Kidney glomerular epithelial cell (primary cell): ENCODE measurements around the gene MMP23B.

Source experiments
- DNase-seq: peaks from one replicate; lab custom pipeline; 2025; lab: John Stamatoyannopoulos, UW

The MMP23B gene

DNA sequence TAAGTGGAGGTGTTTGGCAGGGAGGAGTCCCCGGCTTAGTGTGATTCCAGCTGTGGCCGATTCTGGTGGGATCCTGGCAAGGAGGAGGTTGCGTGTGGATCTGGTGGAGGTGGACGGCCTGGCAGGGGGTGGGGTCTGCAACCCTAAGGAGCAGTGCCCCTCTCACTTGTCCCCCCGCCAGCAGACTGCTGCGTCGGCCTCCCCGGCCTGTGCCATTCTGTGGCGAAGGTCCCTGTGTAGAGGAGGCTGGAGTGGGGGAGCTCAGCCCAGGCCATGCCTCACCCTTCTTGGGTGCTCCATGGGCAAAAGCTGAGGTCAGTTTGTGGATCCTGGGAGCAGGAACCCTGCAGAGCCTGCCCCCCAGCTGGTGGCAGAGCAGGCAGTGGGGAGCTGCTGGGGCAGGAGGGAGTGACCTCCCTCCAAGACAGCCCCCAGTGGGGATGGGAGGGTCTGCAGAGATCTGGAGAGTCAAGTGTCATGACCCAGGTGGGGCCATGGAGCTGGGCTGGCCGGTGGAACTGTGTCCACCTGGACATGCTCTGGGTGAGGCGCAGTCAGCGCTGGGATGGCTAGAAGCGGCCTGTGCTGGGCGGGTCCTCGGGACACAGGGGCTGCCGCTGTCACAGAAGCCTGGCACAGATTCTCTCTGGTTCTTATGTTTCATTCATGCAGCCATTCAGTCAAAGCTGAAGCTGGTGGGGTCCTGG, 11.4 kb upstream of the MMP23B start:
- DNase-seq: no peak

DNA sequence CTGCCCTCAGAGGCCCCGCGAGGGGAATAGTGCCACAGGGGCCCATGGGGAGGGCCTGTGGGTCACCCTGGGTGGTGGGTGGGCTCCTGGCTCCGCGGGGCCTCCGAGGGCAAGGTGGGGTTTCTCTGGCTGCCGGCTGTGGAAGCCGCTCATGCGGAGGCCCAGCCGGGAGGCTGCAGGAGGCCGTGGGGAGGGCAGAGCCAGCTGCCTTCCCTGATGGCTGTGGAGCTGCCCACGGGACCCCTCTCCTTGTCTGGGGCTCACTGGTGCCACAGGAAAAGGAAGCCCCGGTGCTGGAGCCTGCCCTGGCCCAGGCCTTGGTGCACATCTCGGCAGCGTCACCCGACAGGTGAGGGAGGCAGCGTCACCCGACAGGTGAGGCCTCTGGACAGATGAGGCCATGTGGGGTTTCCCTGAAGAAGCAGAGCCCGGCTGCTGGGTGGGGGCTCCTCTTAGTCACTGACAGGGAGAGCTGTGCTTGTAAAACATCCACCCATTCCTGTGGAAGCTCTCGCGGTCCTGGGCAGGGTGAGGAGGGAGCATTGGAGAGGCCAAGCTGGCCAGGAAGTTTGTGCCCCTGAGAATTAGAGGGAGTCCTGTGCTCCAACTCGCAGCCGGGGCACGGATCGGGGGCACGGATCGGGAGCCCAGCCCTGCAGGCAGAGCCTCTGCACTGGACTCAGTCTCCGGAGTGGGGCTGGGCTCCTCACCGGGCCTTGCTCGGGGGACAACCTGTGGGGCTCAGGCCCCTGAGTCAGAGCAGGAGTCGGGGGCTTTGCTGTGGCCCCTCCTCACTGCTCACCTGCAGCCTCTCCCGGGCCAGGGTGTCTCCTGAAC, 10.6 kb upstream of the MMP23B start:
- no peak for DNase-seq

DNA sequence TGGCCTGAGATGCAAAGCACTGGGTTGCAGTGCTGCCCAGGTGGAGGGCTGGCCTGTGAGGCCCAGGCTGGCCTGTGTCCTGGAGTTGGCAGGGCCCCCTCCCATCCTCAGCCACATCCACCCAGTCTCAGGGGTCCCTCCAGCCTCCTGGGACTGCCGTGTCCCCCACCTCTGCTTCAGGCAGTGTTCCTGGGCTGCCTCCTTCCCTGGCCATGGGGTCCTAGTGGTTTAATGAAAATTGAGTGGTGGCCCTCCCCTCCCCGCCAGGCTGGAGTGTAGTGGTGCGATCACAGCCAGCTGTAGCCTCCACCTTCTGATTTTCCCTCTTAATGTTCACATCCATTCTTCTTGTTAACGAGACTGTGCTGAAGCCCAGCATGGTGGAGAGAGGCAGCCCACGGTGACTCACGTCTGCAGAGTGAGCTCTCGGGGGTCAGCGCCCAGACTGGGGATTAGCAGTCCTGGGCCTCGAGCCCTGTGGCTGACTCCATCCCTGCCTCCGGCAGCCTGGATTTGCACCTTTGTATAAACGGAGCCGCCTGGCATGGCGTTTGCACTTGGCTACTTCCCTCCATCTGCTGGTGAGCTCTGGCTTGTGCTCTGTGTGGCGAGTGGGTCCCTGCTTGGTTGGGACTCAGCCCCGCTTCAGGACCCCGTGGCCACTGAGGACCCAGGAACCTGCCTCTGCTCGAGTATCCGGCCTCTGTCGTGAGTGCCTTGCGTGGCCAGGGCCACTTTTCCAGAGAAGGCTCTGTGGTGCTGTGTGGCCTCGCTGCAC, 9.8 kb upstream of the MMP23B start:
- no peak for DNase-seq

DNA sequence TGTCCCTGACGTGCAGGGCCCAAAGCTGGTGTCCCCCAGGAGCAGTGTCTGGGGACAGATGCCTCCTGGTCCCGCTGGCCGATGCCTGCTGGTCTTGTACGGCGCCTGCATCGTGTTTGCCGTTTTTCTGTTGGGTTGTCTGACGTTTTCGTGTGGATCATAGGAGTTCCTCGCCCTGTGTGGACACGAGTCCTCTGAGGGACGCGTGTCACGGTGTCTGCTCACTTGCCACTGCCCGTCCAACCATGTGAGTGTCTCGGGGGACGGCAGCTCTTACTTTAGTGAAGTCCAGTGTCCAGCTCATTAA, 9.2 kb upstream of the MMP23B start:
- no peak for DNase-seq

DNA sequence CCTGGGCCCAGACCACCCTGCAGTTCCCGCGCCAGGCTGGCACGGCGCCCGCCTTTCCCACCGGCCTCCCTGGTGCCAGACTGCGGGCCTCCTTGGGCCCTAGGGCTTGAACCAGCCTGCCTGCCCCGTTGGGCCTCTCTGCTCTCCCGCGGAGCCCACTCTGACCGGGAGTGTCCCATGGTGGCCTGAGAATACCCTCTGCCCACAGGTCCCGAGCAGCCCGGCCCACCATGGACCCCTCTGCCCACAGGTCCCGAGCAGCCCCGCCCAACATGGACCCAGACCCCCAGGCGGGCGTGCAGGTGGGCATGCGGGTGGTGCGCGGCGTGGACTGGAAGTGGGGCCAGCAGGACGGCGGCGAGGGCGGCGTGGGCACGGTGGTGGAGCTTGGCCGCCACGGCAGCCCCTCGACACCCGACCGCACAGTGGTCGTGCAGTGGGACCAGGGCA, 8.8 kb upstream of the MMP23B start:
- no peak for DNase-seq

DNA sequence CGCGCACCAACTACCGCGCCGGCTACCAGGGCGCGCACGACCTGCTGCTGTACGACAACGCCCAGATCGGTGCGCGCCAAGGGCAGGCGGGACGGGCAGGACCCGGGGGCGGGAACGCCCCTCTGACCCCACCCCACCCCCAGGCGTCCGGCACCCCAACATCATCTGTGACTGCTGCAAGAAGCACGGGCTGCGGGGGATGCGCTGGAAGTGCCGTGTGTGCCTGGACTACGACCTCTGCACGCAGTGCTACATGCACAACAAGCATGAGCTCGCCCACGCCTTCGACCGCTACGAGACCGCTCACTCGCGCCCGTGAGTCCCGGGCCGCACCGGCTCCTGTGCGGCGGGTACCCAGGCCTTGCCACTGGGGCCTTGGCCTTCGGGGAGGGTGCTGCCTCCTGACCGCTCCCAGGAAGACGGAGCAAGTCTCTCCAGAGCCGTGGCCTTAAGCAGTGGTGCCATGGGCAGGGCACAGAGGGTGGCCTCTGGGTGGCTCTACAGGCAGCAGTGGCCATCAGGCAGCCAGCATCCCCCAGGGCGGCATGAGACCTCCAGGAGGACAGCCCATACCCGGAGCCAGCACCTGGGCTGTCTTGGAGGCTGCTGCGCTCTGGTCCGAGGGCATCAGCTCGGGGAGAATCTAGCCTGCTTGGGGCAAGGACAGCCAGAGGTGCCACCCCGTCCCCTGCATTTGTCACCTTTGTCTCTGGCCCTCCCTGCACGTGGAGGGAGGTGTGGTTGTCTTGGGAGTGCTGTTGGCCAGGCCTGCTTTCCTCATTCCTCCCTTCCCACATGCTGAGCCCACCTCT, 8.1 kb upstream of the MMP23B start:
- DNase-seq: no peak

DNA sequence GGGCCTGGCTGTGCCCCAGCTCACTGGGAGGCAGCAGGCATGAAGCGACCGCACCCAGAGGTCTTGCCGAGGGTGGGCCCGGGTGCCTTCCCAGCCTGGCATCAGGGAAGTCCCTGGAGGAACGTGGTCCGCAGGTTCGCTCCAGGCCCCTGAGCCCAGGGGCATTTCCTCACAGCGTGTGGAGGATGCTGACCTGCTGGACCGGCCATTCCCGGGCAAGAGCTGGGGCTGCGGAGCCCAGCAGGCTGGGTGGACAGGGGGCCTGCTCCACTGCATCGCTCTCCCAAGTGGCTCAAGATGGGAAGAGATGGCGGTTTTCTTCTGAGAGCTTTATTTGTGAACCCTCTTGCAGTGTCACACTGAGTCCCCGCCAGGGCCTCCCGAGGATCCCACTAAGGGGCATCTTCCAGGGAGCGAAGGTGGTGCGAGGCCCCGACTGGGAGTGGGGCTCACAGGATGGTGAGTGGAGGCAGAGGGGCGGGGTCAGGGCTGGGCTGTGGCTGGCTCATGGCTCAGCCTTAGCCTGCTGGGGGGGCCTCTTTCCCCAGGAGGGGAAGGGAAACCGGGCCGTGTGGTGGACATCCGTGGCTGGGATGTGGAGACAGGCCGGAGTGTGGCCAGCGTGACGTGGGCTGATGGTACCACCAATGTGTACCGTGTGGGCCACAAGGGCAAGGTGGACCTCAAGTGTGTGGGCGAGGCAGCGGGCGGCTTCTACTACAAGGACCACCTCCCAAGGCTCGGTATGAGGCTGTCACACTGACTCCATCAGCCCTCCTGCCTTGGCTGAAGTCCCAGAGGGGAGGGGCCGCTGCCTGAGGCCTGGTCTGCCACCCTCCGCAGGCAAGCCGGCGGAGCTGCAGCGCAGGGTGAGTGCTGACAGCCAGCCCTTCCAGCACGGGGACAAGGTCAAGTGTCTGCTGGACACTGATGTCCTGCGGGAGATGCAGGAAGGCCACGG, 7.2 kb upstream of the MMP23B start:
- no peak for DNase-seq

DNA sequence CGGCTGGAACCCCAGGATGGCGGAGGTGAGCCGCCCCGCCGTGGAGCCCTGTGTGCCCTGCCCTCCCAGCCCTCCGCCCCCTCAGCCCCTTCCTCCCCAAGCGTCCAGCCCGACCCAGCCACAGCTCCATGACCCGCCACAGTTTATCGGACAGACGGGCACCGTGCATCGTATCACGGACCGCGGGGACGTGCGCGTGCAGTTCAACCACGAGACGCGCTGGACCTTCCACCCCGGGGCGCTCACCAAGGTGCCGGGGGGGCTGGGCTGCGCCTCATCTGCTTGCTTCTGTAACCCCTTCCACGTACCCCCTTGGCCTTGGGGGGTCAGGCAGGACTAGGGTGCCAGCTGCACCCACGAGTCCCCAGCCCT, 6.6 kb upstream of the MMP23B start:
- no peak for DNase-seq

DNA sequence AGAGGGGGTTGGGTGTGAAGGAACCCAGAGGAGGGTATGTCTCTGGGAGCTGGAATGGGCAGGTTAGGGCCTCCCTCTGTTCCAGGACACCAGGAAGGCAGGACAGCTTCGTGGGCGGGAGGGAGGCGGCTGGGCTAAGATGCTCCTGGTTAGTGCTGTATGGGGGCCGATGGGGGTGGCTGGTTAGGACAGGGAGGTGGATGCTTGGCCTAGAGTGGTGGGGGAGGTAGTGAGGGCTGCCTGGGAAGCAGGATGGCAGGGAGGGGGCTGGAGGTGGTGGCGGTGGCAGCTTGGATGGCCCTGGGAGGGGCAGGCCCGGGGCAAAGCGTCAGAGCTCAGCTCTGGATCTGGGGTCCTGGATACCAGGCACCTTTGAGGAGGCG, 6.2 kb upstream of the MMP23B start:
- DNase-seq: no peak

DNA sequence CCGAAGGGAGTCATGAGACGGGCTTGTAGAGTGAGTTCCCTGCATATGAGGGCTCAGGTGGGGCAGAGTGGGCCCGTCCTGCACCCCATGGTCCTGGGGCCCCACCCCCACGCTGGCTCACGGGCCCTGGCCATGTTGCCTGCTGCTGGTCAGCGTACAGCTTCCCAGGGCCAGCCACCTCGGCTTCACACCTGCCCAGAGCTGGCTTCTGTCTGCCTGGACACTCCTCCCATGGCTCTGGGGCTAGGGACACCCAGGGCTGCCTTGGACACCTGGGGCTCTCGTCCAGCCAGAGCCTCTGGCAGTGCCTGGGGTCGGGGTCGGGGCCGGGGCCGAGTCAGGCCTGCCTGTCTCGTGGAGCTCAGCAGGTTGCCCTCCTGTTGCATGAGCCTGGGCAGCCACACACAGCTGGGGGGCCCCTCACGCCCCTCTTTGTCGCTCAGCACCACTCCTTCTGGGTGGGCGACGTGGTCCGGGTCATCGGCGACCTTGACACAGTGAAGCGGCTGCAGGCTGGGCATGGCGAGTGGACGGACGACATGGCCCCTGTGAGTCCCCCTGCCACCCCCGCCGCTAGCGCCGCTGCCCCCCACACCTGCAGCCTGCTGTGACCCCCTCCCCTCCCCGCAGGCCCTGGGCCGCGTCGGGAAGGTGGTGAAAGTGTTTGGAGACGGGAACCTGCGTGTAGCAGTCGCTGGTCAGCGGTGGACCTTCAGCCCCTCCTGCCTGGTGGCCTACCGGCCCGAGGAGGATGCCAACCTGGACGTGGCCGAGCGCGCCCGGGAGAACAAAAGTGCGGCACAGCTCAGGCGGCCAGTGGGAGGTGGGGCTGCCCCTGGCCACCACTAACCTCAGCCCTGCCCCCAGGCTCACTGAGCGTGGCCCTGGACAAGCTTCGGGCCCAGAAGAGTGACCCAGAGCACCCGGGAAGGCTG, 5.5 kb upstream of the MMP23B start:
- DNase-seq: no peak

DNA sequence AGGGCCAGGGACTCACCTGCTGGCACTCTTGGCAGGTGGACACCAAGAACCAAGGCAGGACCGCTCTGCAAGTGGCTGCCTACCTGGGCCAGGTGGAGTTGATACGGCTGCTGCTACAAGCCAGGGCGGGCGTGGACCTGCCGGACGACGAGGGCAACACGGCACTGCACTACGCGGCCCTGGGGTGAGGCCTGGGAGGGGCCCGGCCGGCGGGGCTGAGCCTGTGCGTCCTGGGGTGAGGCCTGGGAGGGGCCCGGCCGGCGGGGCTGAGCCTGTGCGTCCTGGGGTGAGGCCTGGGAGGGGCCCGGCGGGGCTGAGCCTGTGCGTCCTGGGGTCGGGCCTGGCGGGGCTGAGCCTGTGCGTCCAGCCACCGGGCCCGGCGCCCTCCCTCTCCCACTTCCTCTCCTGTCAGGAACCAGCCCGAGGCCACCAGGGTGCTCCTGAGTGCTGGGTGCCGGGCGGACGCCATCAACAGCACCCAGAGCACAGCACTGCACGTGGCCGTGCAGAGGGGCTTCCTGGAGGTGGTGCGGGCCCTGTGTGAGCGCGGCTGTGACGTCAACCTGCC, 4.6 kb upstream of the MMP23B start:
- no peak for DNase-seq

DNA sequence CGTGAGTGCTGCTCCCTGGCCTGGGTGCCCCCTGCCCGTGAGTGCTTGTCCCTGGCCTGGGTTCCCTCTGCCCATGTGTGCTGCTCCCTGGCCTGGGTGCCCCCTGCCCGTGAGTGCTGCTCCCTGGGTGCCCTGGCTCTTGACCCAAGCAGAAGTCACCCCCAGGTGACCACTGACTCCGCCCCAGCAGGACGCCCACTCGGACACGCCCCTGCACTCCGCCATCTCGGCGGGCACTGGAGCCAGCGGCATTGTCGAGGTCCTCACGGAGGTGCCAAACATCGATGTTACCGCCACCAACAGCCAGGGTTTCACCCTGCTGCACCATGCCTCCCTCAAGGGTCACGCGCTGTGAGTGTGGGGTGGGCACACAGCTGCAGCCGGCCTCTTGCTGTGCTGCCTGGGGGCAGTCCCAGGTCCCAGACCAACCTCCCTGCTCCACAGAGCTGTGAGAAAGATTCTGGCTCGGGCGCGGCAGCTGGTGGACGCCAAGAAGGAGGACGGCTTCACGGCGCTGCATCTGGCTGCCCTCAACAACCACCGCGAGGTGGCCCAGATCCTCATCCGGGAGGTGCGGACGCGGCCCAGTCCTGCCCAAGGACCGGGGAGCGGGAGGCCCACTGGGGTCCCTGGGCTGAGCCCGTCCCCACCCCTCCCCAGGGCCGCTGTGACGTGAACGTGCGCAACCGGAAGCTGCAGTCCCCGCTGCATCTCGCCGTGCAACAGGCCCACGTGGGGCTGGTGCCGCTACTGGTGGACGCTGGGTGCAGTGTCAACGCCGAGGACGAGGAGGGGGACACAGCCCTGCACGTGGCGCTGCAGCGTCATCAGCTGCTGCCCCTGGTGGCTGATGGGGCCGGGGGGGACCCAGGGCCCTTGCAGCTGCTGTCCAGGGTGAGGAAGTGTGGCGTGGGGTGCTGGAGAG, 3.9 kb upstream of the MMP23B start:
- DNase-seq: no peak

DNA sequence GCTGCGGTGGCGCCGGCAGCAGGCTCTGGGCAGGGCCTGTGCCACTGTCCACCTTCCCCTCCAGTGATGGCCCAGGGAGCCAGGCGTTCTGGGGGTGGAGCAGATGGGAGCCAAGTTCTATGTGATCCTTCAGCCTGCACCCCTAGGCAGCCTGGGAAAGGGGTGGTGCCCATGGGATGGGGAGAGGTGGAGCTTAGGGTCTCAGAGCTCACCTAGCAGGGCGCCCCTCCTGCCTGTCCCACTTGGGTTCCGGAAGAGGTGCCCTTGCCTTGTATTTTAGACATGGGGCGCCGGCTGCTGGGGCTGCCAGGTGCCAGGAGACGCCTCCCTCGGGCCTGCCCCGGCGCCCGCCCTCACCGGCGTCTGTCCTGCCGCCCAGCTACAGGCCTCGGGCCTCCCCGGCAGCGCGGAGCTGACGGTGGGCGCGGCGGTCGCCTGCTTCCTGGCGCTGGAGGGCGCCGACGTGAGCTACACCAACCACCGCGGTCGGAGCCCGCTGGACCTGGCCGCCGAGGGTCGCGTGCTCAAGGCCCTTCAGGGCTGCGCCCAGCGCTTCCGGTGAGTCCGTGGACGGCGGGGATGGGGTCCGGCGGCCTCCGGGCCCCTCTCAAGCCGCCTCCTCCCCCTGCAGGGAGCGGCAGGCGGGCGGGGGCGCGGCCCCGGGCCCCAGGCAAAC, 3.1 kb upstream of the MMP23B start:
- no peak for DNase-seq

DNA sequence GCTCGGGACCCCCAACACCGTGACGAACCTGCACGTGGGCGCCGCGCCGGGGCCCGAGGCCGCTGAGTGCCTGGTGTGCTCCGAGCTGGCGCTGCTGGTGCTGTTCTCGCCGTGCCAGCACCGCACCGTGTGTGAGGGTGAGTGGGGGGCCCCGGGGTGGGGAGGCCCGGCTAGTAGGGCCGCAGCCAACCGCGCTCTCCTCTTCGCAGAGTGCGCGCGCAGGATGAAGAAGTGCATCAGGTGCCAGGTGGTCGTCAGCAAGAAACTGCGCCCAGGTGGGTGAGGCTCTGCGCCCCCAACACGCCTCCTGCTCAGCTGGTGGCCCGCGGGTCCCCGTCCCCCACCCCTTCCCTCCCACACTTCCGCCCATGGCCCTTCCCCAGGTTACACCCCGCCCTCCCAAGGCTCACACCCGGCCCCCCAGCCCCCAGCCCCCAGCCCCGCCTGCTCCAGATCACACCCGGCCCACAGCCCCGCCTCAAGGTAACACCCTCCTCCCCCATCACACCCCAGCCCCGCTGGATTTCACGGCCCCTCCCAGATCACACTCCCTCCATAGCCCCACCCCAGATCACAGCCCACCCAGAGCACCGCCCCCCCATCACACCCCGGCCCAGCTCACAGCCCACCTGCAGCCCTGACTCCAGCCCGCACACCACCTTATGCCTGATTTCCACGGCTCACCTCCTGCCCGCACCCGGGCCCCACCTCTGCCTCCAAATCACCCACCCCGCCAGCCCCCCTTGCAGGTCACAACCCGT, 2.4 kb upstream of the MMP23B start:
- DNase-seq: no peak

DNA sequence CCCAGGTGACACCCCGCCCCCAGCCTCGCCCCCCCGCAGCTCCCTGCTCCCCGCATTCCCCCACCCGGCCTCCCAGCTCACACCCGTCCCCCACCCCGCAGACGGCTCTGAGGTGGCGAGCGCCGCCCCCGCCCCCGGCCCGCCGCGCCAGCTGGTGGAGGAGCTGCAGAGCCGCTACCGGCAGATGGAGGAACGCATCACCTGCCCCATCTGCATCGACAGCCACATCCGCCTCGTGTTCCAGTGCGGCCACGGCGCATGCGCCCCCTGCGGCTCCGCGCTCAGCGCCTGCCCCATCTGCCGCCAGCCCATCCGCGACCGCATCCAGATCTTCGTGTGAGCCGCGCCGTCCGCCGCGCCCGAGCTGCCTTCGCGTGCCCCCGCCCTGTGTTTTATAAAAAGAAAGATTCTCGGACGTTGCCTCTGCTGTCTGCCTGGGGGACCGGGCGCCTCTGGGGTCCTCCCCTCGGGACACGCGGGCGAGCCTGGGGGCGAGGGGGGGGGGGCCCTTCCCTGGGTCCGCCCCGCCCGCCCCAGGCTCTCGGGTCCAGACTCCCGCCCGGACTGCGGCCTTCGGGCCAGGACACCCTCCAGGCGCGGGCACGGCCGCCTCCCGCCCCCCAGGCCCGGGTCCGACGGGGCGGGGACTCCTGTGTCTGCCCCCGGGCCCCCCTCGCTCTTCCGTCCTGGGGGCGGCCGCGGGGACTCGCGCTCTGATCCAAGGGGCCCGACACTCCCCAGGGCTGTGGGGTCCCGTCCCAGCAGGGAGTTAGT, 1.6 kb upstream of the MMP23B start:
- no peak for DNase-seq
